Peyer's patch (tissue), 4 donors: ENCODE results near the gene GOLPH3.

Experiments used
- CTCF ChIP-seq, 6 experiments: fragments of 450-650 bp in 4 of 6; fragments of 200-600 bp in 2 of 6; sonication (generic) in 1 of 6; IDR thresholded peaks; one replicate each; pipeline ENCODE4 v1.5.1; 2017 to 2019; ENCODE audit warnings: antibody characterized with exemption in 6 of 6, mild to moderate bottlenecking in 3 of 6, moderate library complexity in 1 of 6
- POLR2A ChIP-seq, 2 donors: fragments of 450-650 bp; IDR thresholded peaks; one replicate each; pipeline ENCODE4 v1.5.1; 2017; ENCODE audit warnings: antibody characterized with exemption in 2 of 2, mild to moderate bottlenecking in 2 of 2, moderate library complexity in 2 of 2

DNA sequence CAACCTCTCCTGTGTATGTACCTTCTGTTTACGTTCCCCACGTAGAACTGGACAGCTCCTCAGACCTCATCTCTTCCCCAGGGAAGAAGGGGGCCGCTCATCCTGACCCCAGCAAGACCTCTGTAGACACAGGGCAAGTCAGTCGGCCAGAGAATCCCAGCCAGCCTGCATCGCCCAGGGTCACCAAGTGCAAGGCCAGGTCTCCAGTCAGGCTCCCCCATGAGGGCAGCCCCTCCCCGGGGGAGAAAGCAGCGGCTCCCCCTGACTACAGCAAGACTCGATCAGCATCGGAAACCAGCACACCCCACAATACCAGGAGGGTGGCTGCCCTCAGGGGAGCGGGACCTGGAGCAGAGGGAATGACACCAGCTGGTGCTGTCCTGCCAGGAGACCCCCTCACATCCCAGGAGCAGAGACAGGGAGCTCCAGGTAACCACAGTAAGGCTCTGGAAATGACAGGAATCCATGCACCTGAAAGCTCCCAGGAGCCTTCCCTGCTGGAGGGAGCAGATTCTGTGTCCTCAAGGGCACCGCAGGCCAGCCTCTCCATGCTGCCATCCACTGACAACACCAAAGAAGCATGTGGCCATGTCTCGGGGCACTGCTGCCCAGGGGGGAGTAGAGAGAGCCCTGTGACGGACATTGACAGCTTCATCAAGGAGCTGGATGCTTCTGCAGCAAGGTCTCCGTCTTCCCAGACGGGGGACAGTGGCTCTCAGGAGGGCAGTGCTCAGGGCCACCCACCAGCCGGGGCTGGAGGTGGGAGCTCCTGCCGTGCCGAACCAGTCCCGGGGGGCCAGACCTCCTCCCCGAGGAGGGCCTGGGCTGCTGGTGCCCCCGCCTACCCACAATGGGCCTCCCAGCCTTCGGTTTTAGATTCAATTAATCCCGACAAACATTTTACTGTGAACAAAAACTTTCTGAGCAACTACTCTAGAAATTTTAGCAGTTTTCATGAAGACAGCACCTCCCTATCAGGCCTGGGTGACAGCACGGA lies 86.7 kb downstream of the GOLPH3 start:
- TF ChIP-seq CTCF (IDR thresholded peaks at IDR 0.05) (no peak), POLR2A (IDR thresholded peaks at IDR 0.05) (no peak)
